Measurements from ENCODE around the gene SBF2.

The SBF2 gene

DNA sequence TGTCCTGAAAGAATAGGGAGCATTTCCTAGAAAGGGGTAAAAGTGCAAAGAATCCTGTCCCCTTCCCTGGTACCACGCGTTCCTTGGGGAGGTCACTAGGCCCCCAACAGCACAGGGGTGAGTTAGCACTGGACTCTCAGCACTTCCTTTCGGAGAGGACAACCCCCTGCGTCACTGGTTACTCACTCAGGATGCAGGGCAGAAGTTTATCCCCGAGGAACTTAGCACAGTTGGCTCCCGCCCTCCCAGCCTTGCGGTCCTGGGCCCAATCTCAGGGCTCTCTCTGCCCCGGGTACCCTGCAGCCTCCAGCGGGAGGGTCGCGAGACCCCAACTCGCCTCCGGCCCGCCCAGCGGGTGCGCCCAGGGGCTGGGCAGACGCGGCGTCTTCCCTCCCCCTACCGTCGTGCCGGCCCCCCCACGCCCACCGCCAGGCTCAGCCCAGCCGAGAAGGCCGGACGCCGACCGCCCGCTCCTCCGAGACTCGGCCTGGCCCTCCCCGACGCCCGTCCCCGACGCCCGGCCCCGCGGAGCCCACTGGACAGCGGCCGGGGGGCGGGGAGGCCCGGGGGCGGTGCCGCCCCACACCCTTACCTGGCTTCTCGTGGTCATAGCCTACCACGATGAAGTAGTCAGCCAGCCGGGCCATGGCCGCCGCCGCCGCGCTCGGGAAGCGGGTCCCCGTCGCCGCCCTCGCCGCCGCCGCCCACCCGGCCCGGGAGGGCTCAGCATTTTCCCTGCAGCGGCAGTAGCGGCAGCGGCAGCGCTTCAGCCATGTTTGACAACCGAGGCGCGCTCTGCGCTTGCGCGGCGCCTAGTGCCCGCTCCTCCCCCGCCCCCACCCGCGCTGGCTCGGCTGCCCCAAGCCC, at the start of gene SBF2:
Gene SBF2, minus strand, starts transcription at position 797 of the 867 bp plus-strand sequence. Its CDS starts 150 bp downstream, at position 647.
- peak; percentile 85 for DNase-seq (ENCODE audit: low spot score)

DNA sequence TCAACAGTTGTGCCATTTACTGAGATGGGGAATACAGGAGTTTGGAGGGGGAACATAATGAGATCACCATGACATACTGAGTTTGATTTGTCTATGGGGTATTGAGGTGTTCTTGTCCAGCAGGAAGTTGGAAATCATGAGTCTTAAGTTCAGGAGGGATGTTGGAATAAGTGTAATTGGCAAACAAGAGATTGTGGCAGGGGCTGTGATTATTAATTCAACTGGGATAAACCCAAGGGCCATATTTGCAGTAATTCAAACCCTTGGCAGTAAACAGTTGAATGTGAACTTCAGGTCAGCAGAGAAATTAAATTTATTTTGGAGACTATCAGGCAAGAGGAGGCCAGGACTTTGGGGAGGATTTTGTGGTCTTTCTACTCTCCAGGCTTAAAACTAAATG, 44.3 kb upstream of the SBF2 start:
- no peak for DNase-seq (ENCODE audit: low spot score)

DNA sequence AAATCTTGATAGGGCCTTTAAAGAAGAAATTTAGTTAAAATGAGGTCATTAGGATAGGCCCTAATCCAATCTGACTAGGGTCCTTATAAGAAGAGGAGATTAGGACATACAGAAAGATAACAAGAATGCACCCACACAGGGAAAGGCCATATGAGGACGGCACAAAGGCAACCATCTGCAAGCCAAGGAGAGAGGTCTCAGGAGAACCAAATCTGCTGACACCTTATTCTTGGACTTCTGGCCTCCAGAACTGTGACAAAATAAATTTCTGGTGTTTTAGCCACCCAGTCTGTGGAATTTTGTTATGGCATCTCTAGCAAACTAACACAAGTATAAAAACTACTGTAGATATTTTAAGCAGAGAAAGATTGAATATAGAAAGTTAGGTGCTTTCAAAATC, 39.5 kb upstream of the SBF2 start:
- no peak for DNase-seq (ENCODE audit: low spot score)

DNA sequence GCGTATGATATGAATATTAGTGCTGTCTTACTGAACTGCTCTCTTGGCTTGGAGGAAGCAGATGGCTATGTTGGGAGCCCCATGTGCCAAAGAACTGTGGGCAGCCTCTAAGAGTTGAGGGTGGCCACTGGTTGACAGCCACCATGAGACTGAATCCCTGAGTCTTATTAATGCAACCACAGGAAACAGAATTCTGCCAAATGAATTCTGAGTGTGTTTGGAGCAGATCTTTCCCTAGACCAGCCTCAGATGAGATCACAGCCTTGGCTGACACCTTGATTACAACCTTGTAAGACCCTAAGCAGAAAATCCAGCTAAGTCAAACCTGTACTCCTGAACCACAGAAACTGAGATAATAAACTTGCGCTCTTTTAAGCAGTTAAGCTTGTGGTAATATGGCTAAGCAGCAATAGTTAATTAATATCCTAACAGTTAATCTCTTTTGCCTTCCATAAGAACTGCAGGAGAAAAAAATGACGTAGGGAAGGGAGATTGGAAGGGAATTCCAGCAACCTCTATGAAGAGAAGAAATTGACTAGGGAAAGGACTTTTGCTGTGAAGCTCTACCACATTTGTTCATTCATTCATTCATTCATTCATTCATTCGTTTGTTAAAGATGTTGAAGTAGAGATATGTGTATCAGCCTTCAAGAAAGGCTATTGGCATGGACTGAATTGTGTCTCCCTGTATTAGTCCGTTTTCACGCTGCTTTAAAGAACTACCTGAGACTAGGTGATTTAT, 37.7 kb upstream of the SBF2 start:
- DNase-seq (ENCODE audit: low spot score) = no peak

DNA sequence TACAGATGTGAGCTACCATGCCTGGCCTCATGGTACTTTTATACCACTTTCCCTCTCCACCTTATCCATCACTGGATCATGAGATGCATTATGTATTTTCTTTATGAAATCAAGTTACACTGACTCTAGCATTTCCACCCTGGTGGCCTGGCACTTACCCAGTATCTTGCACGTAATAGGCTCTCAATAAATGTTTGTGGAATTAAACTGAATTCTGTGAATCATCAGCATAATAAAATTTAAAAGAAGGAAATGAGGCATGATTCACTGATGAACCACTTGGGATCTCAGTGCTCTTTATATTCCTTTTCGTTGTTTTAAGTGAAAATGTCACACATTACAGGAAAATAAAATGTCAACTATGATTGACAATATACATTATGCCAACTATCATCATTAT, 35.9 kb upstream of the SBF2 start:
- DNase-seq (ENCODE audit: low spot score) = no peak

DNA sequence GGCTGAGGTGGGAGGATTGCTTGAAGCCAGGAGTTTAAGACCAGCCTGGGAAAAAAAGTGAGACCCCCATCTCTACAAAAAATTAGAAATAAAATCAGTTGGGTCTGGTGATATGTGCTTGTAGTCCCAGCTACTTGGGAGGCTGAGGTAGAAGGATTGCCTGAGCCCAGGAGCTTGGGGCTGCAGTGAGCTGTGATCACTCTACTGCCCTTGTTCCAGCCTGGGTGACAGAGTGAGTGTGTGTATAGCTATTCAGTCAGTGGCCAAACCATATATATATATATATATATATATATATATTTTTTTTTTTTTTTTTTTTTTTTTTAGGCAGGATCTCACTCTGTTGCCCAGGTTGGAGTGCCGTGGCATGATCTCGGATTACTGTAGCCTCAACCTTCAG, 35.3 kb upstream of the SBF2 start:
- no peak for DNase-seq (ENCODE audit: low spot score)

DNA sequence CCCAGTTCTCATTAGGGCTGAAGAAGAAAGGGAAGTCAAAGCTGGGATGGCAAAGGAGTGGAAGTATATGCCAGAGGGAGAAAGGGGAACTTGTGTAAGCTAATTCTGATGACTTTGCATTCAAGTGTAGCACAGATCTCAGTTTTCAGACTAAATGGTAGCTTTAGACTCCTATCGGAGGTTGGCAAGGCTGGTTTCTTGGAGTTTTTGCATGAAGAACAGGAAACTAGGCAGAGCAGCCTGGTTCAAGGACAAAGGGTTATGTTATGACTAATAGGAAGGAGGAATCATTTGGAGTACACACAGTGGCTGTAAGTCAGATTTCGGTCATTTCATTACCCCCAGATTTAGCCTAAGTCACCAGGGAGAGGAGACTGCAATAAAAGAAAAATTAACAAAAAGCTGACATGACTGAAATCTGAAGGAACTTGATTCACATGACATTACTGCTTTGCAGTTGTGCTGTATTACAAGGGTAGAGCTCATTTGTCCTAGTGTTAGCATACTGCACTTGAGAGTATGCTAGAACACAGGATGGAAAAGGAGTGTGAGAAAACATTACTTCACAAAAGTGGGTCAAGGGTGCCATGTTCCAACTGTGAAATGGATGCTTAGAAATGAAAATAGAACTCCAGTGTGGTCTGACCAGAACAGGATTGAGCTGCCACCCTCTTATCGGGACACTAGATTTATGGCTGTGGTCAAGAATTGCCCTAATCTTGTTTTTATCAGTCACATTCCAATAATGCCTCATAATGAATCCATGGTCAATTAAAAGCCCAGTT, 34.5 kb upstream of the SBF2 start:
- no peak for DNase-seq (ENCODE audit: low spot score)

DNA sequence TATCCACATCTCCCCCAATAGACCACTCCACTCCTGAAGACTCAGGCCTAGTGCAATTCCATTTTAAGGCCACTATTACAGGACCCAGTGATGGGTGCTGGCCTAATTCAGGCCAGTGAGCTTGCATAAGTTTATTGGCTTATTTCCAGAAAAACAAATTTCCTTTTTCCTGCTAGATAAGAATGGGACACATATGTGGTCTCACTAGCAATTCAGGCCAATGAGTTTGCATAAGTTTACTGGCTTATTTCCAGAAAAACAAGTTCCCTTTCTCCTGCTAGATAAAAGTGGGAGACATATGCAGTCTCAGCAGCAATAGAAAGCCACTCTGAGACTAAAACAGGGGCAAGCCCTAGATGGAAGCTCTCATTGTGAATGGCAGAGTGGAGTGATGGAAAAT, 33.2 kb upstream of the SBF2 start:
- DNase-seq (ENCODE audit: low spot score) = no peak

DNA sequence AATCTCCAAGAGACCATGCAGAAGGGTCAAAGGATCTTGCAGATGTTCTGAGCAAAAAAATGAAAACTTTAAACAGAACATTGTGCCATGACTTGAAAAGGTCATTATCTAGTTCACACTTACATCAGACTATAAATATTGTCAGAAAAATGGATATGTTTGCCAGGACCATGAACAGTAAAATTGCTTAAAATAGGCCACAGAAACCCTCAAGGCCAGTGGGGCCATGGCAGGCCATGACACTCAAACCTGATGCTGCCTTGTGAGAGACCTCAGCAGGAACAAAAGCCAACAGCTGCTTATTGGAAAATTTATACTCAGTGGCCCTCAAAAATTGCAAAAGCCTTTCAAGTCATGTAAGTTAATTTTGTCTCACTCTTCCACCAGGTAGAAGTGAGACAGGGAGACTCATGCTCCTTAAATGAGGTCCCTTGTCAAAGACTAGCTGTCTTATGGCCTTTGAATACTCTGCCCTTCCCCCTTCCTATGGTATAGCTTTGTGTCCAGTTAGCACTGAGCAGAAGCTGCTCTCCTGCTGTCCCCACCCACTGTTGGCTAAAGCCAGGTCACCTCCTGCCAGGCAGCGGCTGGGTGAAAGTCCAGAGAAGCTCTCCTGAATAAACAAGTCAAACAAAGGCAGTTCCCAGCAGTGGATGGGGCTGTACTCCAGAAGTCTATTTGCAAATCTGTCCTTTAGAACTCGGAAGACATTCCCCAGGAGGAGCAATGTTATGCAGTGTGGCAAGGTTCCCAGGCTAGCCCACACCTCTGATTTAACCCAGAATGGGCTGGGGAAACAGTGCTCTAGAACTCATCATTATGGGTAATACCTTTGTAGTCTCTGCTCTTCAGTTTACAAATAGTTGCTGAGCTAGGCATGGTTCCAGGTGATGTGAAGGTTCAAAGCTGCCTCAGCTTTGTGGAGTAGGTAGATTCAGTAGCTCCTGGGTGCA, 32.3 kb upstream of the SBF2 start:
- DNase-seq (ENCODE audit: low spot score) = no peak

DNA sequence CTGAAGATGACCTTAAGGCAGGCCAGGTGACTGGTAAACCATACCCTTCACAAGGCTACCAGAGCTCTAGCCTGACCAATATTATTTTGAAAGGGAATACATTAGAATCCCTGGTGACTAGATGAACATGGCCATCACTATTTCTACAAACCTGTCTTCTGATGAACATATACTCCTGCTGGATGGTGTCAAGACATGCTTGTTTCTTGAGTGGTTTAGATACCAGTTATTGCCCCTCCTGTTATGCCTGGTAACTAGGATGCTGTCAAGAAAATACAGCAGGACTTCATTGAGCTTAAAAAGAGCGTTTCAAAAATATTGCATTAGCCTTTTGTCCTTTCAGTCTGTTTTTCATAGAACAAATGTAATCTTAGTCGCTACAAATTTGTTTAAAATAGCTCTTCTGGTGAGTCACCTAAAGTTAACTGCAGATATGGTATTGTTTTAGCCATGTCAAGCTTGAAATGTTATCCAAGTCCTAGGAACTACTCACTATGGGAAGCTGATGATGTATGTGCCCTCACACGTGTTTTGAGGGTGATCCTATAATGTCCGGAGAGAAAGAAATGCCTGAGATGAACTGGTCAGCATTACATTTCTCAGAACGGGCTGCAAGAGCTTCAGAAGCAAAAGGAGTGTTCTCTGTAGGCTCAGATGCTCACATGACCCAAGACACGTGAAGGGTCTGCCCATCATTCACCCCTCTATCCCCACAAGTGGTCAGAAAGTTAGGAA, 31.4 kb upstream of the SBF2 start:
- no peak for DNase-seq (ENCODE audit: low spot score)

DNA sequence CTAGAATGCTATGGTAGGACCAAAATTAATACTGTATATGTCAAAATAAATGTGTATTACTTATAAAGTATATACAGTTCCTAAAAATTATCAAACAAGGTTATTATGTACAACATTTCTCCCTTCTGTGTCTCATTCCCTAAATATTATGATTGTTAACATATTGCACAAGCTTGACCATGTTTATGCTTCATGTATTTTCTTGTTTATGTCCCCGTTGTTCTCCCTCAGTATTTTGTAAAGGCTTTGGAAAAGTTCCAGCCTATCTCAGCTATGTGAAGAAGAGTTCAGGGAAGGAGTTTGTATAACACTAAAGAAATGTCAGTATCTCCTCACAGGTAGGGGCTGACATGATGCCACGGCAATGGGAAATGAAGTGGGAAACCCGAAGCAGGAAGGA, 30.5 kb upstream of the SBF2 start:
- DNase-seq (ENCODE audit: low spot score) = no peak

DNA sequence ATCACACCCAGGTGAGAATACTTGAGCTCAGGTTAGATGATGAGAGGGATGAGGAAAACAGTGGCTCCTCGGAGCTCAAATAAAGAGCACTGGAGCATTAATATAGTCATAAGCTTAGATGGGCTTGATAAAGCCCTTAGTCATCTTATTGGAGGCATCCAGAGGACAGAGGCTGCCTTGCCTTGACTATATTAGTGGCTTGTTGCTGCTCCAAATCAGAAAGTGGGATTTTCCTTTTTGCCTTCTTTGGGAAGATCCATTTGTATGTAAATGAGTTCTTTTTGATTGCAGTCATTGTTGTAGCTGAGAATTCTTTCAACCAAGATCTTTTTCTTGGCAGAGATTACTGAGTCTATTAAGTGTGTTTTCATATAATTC, 29.8 kb upstream of the SBF2 start:
- no peak for DNase-seq (ENCODE audit: low spot score)

DNA sequence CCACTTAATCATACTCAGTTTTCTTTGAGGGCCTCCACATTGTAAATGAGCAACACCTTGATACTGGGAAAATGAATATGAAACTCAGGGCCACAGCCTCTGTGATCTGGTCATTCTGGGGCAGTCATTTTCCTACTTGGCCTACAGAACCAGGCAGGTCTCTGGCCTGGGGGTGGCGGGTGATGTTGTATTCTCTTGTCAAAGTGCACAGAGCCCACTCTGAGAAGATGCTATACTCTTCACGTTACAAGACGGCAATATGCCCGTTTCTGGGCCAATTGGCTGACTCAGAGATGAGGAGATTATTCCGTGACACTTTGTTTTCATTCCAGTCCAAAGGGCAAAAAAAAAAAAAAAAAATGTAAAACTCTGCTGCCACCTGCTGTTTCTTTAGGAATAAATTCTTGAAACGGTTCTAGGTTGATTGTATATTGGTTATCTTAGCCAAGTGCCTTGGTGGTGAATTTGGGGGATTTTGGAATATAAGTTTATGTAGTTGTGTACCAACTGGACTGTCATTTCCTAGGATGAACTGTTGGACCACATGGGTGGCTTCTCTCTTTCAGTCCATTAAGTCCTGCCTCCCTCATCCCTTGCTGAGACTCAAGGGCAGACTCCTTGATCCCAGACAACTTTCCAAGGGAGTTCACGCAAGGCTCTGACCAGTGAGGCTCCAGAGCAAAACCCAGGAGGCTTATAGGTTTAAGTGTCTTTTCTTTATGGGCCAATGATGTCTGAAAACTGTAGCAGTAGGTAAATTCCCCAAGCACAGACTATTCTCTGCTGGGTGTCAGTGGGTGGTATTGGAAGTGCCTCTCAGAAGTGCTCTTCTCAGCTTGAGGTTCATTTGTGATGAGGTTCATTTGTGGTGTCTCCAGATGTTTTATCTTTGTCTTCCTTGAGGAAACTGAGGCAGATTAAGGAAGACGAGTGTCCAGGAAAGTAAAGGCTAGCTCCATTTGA, 29.1 kb upstream of the SBF2 start:
- peak; percentile 39 for DNase-seq (ENCODE audit: low spot score)

DNA sequence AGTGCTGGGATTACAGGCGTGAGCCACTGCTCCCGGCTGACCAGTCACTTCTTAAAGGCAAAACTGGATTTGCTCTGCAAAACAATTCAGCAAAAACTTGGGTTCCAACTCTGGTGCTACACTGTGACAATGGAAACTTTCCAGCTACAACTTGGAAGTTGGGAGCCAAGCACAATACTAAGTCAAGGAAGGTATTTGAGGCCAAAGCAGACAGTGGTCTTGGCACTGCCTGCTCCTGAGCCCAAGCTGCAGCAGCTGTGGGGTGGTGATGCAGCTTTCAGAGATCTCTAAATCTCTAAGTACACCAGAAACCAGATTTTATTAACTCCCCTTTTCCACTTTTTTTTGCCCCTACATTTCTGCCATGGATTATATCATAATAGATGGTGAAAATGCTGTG, 28.4 kb upstream of the SBF2 start:
- no peak for DNase-seq (ENCODE audit: low spot score)

DNA sequence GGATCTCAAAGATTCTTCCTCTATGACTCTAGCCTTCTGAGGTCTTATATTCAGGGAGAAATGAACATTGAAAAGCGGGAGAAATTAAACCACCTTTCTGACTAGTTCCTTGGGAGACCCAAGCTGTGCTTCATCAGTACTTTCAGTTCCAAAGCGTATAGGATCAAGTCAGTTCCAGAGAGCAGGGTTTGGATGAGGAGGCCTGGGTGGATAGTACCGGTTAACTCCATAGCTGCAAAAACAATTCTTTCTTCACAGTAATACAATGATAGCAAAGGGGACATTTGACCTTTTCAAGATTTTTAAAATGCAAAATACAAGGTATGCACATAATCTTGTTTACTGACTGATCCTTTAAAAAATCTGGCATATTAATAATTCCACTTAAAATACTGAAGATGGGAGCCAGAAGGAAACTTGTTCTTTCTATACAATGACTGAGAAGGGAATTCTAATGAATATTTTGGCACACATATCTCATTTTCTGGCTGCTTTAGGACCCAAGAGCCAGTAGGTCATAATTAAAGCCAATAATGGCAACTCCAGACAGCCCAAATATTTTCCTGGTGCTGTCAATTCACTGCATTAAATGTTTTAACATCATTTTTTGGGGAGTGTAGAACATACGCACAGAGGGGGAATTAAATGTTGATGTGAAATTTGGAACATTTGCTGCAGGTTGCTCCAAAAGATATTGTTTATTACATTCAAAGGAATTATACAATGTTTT, 26.9 kb upstream of the SBF2 start:
- DNase-seq (ENCODE audit: low spot score) = no peak

DNA sequence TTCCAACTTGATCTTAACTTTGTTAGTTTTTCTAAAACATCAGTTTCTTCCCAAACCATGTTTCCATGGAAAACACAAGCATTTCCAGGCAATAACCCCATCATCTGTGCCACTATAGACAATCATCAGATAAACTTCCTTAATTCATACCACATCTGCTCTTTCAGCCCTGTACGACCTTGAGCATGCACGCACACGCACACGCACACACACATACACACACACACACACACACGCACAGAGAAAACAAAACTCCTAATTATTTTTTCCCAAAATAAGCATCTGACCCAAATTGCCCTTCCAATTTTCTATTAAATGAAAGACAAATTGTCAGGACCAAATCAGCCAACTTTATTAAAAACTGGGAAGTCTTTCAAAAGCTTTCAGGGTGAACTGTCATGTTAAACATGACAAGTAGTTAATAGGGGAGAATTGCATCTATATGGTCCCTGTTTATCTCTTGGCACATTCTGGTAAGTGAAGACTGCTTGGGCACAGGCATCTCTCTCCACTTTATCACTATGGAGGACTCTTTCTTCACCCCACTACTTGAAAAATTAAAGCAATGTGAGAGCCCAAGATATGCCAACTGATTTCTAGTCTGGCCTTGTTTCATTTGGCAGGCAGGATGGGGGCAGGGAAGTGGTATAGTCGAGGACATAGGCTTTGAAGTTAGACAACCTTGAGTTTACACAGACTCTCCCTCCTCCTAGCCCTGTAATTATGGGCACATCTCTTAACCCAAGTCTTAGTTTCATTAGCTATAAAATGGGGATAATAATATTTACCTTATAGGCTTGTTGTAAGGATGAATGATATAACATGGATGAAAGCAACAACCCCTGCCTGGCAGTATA, 25.9 kb upstream of the SBF2 start:
- no peak for DNase-seq (ENCODE audit: low spot score)

DNA sequence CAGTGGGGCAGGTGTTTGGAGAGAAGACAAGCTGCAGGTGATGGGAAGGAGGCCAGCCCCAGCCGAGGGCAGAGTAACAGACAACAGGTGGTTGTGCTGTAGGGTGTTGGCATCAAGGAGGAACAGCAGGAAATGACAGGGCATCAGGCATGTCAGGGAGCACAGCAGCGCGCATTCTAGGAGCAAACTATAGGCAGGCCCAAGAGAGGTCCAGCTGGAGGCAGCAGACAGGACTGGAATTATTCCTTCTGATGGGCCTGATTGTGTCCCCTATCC, 24.4 kb upstream of the SBF2 start:
- no peak for DNase-seq (ENCODE audit: low spot score)
